NCI-H82 treated with DMSO at 0.1 percent for 48 hours (cell line): ENCODE data around the gene SPATA13.
"Not testable (repeated sequence)": the region's sequence is repeated elsewhere in the genome, so short reads cannot be mapped to it uniquely, and the experiment has no call there.

Source experiments
- DNase-seq: peaks from one replicate; lab custom pipeline; 2025; ENCODE audit not compliant: unreplicated experiment; lab: John Stamatoyannopoulos, UW

SPATA13 gene

GRCh38 chr13:24194447-24194846, 33.9 kb downstream of the SPATA13 start:
- DNase-seq, result no peak

GRCh38 chr13:24195626-24196025, 35.1 kb downstream of the SPATA13 start:
- no peak for DNase-seq

- no peak for DNase-seq
Observed at GRCh38 chr13:24196593-24197197, 36.2 kb downstream of the SPATA13 start.

- DNase-seq, result no peak
Observed at GRCh38 chr13:24199016-24199415, 38.5 kb downstream of the SPATA13 start.

GRCh38 chr13:24202215-24202614, 41.7 kb downstream of the SPATA13 start:
- no peak for DNase-seq

GRCh38 chr13:24203273-24203672, 42.8 kb downstream of the SPATA13 start:
- DNase-seq, result no peak

- no peak for DNase-seq
Observed at GRCh38 chr13:24203811-24204210, 43.3 kb downstream of the SPATA13 start.

- DNase-seq, result not testable (repeated sequence)
Observed at GRCh38 chr13:24205076-24205475, 44.6 kb downstream of the SPATA13 start.

- DNase-seq, result no peak
Observed at GRCh38 chr13:24207841-24208667, 47.5 kb downstream of the SPATA13 start.

- no peak for DNase-seq
Observed at GRCh38 chr13:24209138-24209537, 48.6 kb downstream of the SPATA13 start.

- DNase-seq, result no peak
Observed at GRCh38 chr13:24212254-24212653, 51.7 kb downstream of the SPATA13 start.

- no peak for DNase-seq
Observed at GRCh38 chr13:24212674-24213073, 52.2 kb downstream of the SPATA13 start.

GRCh38 chr13:24213932-24214331, 53.4 kb downstream of the SPATA13 start:
- no peak for DNase-seq

- no peak for DNase-seq
Observed at GRCh38 chr13:24214528-24214927, 54.0 kb downstream of the SPATA13 start.

- DNase-seq, result no peak
Observed at GRCh38 chr13:24215126-24215525, 54.6 kb downstream of the SPATA13 start.

- DNase-seq, result no peak
Observed at GRCh38 chr13:24215732-24216131, 55.2 kb downstream of the SPATA13 start.

GRCh38 chr13:24216176-24216575, 55.7 kb downstream of the SPATA13 start:
- DNase-seq, result no peak

- not testable (repeated sequence) for DNase-seq
Observed at GRCh38 chr13:24216779-24217178, 56.3 kb downstream of the SPATA13 start.

- no peak for DNase-seq
Observed at GRCh38 chr13:24217601-24218281, 57.2 kb downstream of the SPATA13 start.

- DNase-seq, result no peak
Observed at GRCh38 chr13:24218338-24218737, 57.8 kb downstream of the SPATA13 start.

- no peak for DNase-seq
Observed at GRCh38 chr13:24218977-24219376, 58.5 kb downstream of the SPATA13 start.
